Measurements from ENCODE around the gene ELOF1.
"Not testable (repeated sequence)": the region's sequence is repeated elsewhere in the genome, so short reads cannot be mapped to it uniquely, and the experiment has no call there.

Gene ELOF1

DNA sequence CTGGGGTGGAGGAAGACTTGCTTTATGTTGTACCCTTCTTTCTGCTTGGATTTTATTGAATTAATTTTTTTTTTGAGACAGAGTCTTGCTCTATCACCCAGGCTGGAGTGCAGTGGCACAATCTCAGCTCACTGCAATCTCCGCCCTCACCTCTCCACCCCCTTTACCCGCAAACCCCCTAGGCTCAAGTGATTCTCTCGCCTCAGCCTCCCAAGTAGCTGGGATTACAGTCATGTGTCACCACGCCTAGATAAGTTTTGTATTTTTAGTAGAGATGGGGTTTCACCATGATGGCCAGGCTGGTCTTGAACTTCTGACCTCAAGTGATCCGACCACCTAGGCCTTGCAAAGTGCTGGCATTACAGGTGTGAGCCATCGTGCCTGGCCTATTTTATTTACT, 14.3 kb upstream of the ELOF1 start:
- H3K4me1 ChIP-seq (ENCODE audit: control insufficient read depth in 5 of 5, insufficient read depth in 5 of 5, low read length in 5 of 5): peaks cover 3 to 15% (median 5%) of the 10 kb centered on the region in 5 donors
- H3K27me3 ChIP-seq (ENCODE audit: control insufficient read depth in 5 of 5, insufficient read depth in 4 of 5, low read length in 5 of 5); H3K9me3 ChIP-seq (ENCODE audit: control insufficient read depth in 5 of 5, low read length in 5 of 5); H3K4me3 ChIP-seq (ENCODE audit: low read depth in 1 of 5, low read length in 5 of 5); H3K36me3 ChIP-seq (ENCODE audit: control insufficient read depth in 5 of 5, insufficient read depth in 5 of 5, low read length in 5 of 5); H3K9ac ChIP-seq (ENCODE audit: low read length in 5 of 5); H3K27ac ChIP-seq (ENCODE audit: low read depth, low read length): not testable (repeated sequence)

DNA sequence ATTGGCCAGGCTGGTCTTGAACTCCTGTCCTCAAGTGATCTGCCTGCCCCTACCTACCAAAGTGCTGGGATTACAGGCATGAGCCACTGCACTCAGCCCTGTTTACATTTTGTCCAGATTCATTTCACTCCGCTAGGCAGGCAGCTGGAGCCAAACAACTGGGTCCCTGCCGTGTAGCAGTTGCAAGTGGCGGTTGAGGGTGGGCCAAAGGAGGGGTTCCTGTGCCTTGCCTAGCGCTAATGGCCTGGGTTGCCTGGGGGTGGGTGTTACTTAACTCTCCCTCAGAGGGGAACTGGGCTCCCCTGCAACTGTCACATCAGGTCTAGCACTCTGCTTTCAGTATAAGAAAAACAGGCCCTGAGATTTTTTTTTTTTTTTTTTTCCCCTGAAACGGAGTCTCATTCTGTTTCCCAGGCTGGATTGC, 11.0 kb upstream of the ELOF1 start:
- H3K27me3 ChIP-seq (ENCODE audit: control insufficient read depth in 5 of 5, insufficient read depth in 4 of 5, low read length in 5 of 5): no peaks in the 10 kb centered on the region
- H3K36me3 ChIP-seq (ENCODE audit: control insufficient read depth in 5 of 5, insufficient read depth in 5 of 5, low read length in 5 of 5): peaks cover 0 to 1% (median 0%) of the 10 kb centered on the region in 5 donors
- H3K9me3 ChIP-seq (ENCODE audit: control insufficient read depth in 5 of 5, low read length in 5 of 5): no peaks in the 10 kb centered on the region
- H3K27ac ChIP-seq (ENCODE audit: low read depth, low read length): no peak overlapping the region
- H3K4me1 ChIP-seq (ENCODE audit: control insufficient read depth in 5 of 5, insufficient read depth in 5 of 5, low read length in 5 of 5): no peaks in the 10 kb centered on the region
- no peak overlapping the region for H3K9ac ChIP-seq (ENCODE audit: low read length in 5 of 5)
- no peak overlapping the region for H3K4me3 ChIP-seq (ENCODE audit: low read depth in 1 of 5, low read length in 5 of 5)

DNA sequence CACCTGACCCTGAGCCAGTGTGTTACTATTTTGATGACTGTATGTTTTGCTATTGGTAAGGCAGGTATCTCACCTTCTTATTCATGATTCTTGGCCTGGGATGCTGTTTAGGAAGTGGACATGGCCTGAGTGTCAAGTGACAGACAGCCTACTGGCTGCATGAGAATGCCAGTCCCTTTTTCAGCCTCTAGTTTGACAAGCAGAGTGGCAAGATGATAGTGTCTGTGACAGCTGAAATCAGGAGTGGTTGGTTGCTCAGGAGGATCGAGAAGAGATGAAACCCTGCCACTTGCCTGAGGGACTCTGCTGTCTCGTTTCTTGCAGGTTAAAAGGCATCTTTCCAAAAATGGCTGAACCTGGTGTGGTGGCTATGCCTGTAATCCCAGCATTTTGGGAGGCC, 7.1 kb upstream of the ELOF1 start:
- Histone ChIP-seq H3K36me3 (ENCODE audit: control insufficient read depth in 5 of 5, insufficient read depth in 5 of 5, low read length in 5 of 5) (no peaks in the 10 kb centered on the region), H3K4me3 (ENCODE audit: low read depth in 1 of 5, low read length in 5 of 5) (no peak overlapping the region), H3K27ac (ENCODE audit: low read depth, low read length) (no peak overlapping the region), H3K4me1 (ENCODE audit: control insufficient read depth in 5 of 5, insufficient read depth in 5 of 5, low read length in 5 of 5) (no peaks in the 10 kb centered on the region), H3K27me3 (ENCODE audit: control insufficient read depth in 5 of 5, insufficient read depth in 4 of 5, low read length in 5 of 5) (no peaks in the 10 kb centered on the region), H3K9ac (ENCODE audit: low read length in 5 of 5) (no peak overlapping the region), H3K9me3 (ENCODE audit: control insufficient read depth in 5 of 5, low read length in 5 of 5) (no peaks in the 10 kb centered on the region)

DNA sequence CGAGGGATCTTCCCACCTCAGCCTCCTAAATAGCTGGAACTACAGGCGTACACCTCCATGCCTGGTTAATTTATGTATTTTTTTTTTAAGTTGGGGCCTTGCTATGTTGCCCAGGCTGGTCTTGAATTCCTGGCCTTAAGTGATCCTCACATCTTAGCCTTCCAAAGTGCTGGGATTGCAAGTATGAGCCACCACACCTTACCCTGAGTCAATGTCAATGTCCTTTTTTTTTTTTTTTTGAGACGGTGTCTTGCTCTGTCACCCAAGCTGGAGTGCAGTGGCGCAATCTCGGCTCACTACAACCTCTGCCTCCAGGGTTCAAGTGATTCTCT, 6.6 kb upstream of the ELOF1 start:
- not testable (repeated sequence) for H3K4me1 ChIP-seq (ENCODE audit: control insufficient read depth in 5 of 5, insufficient read depth in 5 of 5, low read length in 5 of 5); H3K4me3 ChIP-seq (ENCODE audit: low read depth in 1 of 5, low read length in 5 of 5); H3K27ac ChIP-seq (ENCODE audit: low read depth, low read length); H3K36me3 ChIP-seq (ENCODE audit: control insufficient read depth in 5 of 5, insufficient read depth in 5 of 5, low read length in 5 of 5); H3K27me3 ChIP-seq (ENCODE audit: control insufficient read depth in 5 of 5, insufficient read depth in 4 of 5, low read length in 5 of 5); H3K9ac ChIP-seq (ENCODE audit: low read length in 5 of 5); H3K9me3 ChIP-seq (ENCODE audit: control insufficient read depth in 5 of 5, low read length in 5 of 5)

DNA sequence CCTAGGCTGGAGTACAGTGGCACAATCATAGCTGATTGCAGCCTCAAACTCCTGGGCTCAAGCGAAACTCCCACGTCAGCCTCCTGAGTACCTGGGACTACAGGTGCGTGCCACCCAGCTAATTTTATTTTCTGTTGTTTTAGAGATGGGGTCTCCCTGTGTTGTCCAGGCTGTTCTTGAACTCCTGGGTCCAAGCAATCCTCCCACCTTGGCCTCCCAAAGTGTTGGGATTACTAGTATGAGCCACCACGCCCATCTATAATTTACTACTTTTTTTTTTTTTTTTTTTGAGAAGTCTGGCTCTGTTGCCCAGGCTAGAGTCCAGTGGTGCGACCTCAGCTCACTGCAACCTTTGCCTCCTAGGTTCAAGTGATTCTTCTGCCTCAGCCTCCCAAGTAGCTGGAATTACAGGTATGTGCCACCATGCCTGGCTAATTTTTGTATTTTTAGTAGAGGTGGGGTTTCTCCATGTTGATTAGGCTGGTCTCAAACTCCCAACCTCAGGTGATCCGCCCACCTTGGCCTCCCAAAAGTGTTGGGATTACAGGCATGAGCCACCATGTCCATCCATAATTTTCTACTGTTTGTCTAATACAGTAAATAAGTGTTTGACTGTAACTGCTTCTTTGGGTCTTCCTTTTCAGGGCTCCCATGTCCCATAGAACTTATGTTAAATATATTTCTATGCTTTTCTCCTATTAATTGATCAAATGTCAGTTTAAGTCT, 5.2 kb upstream of the ELOF1 start:
- H3K27ac ChIP-seq (ENCODE audit: low read depth, low read length); H3K9ac ChIP-seq (ENCODE audit: low read length in 5 of 5); H3K27me3 ChIP-seq (ENCODE audit: control insufficient read depth in 5 of 5, insufficient read depth in 4 of 5, low read length in 5 of 5); H3K4me3 ChIP-seq (ENCODE audit: low read depth in 1 of 5, low read length in 5 of 5); H3K36me3 ChIP-seq (ENCODE audit: control insufficient read depth in 5 of 5, insufficient read depth in 5 of 5, low read length in 5 of 5); H3K9me3 ChIP-seq (ENCODE audit: control insufficient read depth in 5 of 5, low read length in 5 of 5): not testable (repeated sequence)
- H3K4me1 ChIP-seq (ENCODE audit: control insufficient read depth in 5 of 5, insufficient read depth in 5 of 5, low read length in 5 of 5): peaks cover 0 to 15% (median 14%) of the 10 kb centered on the region in 5 donors

DNA sequence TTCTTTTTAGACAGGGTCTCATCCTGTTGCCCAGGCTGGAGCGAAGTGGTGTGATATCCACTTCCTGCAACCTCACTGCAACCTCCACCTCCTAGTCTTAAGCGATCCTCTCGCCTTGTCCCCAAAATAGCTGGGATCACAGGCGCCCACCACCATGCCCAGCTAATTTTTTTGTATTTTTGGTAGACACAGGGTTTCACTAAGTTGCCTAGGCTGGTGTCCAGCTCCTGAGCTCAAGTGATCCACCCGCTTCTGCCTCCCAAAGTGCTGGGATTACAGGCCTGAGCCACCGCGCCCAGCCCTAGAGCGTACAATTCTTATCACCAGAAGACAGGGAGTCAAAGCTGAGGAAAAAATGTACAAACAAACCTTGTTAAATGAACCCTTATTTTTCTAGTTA, 4.5 kb upstream of the ELOF1 start:
- Histone ChIP-seq H3K27ac (ENCODE audit: low read depth, low read length) (no peak overlapping the region), H3K9ac (ENCODE audit: low read length in 5 of 5) (peak overlapping the region in 1 of 5 donors; percentile 24), H3K4me1 (ENCODE audit: control insufficient read depth in 5 of 5, insufficient read depth in 5 of 5, low read length in 5 of 5) (peaks cover under 1 to 20% (median 19%) of the 10 kb centered on the region in 5 donors), H3K27me3 (ENCODE audit: control insufficient read depth in 5 of 5, insufficient read depth in 4 of 5, low read length in 5 of 5) (no peaks in the 10 kb centered on the region), H3K4me3 (ENCODE audit: low read depth in 1 of 5, low read length in 5 of 5) (no peak overlapping the region), H3K36me3 (ENCODE audit: control insufficient read depth in 5 of 5, insufficient read depth in 5 of 5, low read length in 5 of 5) (no peaks in the 10 kb centered on the region), H3K9me3 (ENCODE audit: control insufficient read depth in 5 of 5, low read length in 5 of 5) (no peaks in the 10 kb centered on the region)

DNA sequence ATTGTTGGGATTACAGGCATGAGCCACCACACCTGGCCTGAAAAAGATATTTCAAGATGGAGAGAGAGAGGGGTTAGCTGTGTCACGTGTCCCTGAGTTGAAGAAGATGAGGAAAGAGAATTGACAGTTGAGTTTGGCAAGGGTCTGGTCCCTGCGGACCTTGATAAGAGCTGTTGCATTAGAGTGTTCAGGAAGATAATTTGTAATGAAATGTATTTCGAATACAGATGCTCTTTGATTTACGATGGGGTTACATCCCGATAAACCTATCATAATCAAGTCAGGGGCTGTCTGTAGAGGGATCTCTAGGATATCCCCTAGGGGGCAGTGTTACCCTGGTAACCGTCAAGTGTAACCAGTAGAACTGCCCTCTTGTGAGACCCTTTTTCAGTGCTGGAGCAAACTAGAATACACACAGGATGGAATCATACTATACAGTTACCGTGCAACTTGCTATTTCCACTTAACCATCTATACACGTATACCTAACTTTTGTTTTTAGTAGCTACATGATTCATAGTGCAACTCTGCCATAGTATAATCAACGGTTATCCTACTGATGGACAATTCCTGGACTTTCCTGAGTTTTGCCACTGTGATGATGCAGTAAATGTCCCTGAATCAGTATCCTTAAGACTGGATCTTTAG, 1.5 kb upstream of the ELOF1 start:
- peaks cover 3 to 29% (median 28%) of the 10 kb centered on the region in 5 donors for H3K4me1 ChIP-seq (ENCODE audit: control insufficient read depth in 5 of 5, insufficient read depth in 5 of 5, low read length in 5 of 5)
- no peak overlapping the region for H3K27ac ChIP-seq (ENCODE audit: low read depth, low read length)
- H3K9ac ChIP-seq (ENCODE audit: low read length in 5 of 5): peak overlapping the region in 1 of 5 donors; percentile 30
- H3K9me3 ChIP-seq (ENCODE audit: control insufficient read depth in 5 of 5, low read length in 5 of 5): no peaks in the 10 kb centered on the region
- no peaks in the 10 kb centered on the region for H3K27me3 ChIP-seq (ENCODE audit: control insufficient read depth in 5 of 5, insufficient read depth in 4 of 5, low read length in 5 of 5)
- H3K36me3 ChIP-seq (ENCODE audit: control insufficient read depth in 5 of 5, insufficient read depth in 5 of 5, low read length in 5 of 5): peaks cover 0 to 9% (median 6%) of the 10 kb centered on the region in 5 donors
- H3K4me3 ChIP-seq (ENCODE audit: low read depth in 1 of 5, low read length in 5 of 5): no peak overlapping the region

DNA sequence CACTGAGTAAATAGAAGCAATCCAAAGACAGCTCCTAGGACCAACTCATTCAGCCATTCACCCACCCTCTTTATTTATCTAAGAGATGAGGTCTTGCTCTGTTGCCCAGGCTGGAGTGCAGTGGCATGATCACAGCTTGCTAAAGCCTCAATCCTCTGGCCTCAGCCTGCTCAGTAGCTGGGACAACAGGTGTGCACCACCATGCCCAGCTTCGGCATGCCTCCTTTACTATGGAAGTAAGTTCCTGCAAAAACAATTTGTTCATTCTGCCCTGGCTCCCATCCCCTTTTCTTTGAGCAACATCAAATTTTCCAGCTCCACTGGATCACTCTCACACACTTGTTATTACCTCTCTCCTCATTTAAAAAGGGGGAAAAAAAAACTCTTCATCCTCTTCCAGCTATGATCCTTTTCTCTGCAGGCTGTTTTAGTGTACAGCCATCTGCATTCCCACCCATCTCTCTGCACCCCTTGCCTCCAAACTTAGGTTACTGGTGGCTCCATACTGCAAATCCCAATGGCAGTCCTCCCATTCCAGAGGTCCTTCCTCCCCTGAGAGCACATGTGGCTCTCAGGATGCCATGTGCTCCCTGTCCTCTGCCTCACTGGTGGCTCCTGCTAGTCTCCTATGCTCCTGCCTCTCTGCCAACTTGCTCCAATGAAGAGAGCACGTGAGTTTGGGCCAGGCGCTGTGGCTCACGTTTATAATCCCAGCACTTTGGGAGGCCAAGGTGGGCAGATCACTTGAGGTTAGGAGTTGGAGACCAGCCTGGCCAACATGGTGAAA, 2.2 kb downstream of the ELOF1 start:
- no peak overlapping the region for H3K4me3 ChIP-seq (ENCODE audit: low read depth in 1 of 5, low read length in 5 of 5)
- H3K36me3 ChIP-seq (ENCODE audit: control insufficient read depth in 5 of 5, insufficient read depth in 5 of 5, low read length in 5 of 5): peaks cover 0 to 40% (median 35%) of the 10 kb centered on the region in 5 donors
- no peaks in the 10 kb centered on the region for H3K27me3 ChIP-seq (ENCODE audit: control insufficient read depth in 5 of 5, insufficient read depth in 4 of 5, low read length in 5 of 5)
- no peaks in the 10 kb centered on the region for H3K9me3 ChIP-seq (ENCODE audit: control insufficient read depth in 5 of 5, low read length in 5 of 5)
- no peak overlapping the region for H3K27ac ChIP-seq (ENCODE audit: low read depth, low read length)
- peaks cover 3 to 30% (median 28%) of the 10 kb centered on the region in 5 donors for H3K4me1 ChIP-seq (ENCODE audit: control insufficient read depth in 5 of 5, insufficient read depth in 5 of 5, low read length in 5 of 5)
- no peak overlapping the region for H3K9ac ChIP-seq (ENCODE audit: low read length in 5 of 5)

DNA sequence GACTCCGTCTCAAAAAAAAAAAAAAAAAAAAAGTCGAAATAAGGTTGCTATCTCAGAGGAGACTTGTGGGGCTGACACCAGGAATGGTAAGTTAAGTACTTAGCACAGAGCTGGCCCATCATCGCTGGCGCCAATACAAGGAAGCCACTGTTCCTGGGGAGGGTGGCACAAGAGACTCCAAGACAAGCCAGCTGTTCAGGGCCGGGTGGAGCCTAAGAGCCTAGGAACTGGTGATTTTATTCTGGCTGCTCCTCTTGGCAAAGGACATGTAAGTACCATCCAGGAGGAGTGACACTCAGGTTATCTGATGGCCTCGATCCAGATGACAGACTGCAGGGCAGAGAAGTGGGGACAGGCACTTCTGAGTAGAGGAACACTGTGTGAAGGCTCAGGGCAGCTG, 3.8 kb downstream of the ELOF1 start:
- no peaks in the 10 kb centered on the region for H3K9me3 ChIP-seq (ENCODE audit: control insufficient read depth in 5 of 5, low read length in 5 of 5)
- H3K27ac ChIP-seq (ENCODE audit: low read depth, low read length): no peak overlapping the region
- no peak overlapping the region for H3K9ac ChIP-seq (ENCODE audit: low read length in 5 of 5)
- peaks cover 0 to 43% (median 35%) of the 10 kb centered on the region in 5 donors for H3K36me3 ChIP-seq (ENCODE audit: control insufficient read depth in 5 of 5, insufficient read depth in 5 of 5, low read length in 5 of 5)
- no peak overlapping the region for H3K4me3 ChIP-seq (ENCODE audit: low read depth in 1 of 5, low read length in 5 of 5)
- H3K27me3 ChIP-seq (ENCODE audit: control insufficient read depth in 5 of 5, insufficient read depth in 4 of 5, low read length in 5 of 5): no peaks in the 10 kb centered on the region
- H3K4me1 ChIP-seq (ENCODE audit: control insufficient read depth in 5 of 5, insufficient read depth in 5 of 5, low read length in 5 of 5): peaks cover 3 to 28% (median 24%) of the 10 kb centered on the region in 5 donors

DNA sequence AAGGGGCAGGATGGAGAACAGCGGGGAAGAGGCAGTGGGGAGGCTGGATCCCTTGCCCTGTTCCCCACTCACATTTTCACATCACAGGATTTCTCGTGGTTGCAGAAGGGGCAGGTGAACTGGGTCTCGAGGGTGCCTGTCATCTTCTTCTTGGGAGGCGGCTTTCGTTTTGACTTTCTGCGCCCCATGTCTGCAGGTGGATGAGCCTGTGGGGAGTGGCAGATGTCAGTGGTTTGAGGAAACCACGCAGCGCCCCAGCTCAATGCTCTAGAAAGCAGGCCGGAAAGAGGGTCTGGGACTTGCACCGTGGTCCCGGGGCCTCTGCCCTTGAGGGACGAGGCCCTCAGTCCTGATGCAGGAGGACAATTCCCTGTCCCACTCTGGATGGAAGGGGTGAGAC, 4.9 kb downstream of the ELOF1 start:
- H3K36me3 ChIP-seq (ENCODE audit: control insufficient read depth in 5 of 5, insufficient read depth in 5 of 5, low read length in 5 of 5): peaks cover 0 to 43% (median 35%) of the 10 kb centered on the region in 5 donors
- no peak overlapping the region for H3K9ac ChIP-seq (ENCODE audit: low read length in 5 of 5)
- H3K4me1 ChIP-seq (ENCODE audit: control insufficient read depth in 5 of 5, insufficient read depth in 5 of 5, low read length in 5 of 5): peaks cover 3 to 19% (median 15%) of the 10 kb centered on the region in 5 donors
- no peaks in the 10 kb centered on the region for H3K9me3 ChIP-seq (ENCODE audit: control insufficient read depth in 5 of 5, low read length in 5 of 5)
- H3K4me3 ChIP-seq (ENCODE audit: low read depth in 1 of 5, low read length in 5 of 5): no peak overlapping the region
- no peak overlapping the region for H3K27ac ChIP-seq (ENCODE audit: low read depth, low read length)
- no peaks in the 10 kb centered on the region for H3K27me3 ChIP-seq (ENCODE audit: control insufficient read depth in 5 of 5, insufficient read depth in 4 of 5, low read length in 5 of 5)

All from subcutaneous abdominal adipose tissue (tissue), 5 donors.